Endometrial microvascular endothelial cells (primary cell): ENCODE results near the gene AEBP1. TPM values are rescaled to one million over a fixed set of nuclear protein-coding genes. Genes with fewer than 3 reads are reported as not detected.

ENCODE experiments used
- in situ Hi-C: cut with HindIII; loops from 2 replicates; pipeline ENCODE4 v1.10.0; 2017; ENCODE audit warnings: low sequenced_read_pairs, low pct_unique_long_range_greater_than_20kb; ENCODE audit errors: inconsistent ontology term
- total RNA-seq: library from RNA; depleted of rRNA; stranded (reverse); fragments of >200 nt; gene quantifications from one replicate; pipeline ENCODE4 v1.2.3, GENCODE V29; 2015; ENCODE audit errors: inconsistent ontology term

Gene AEBP1
- total RNA-seq, 1 donor from 2014 or later: 23.8 TPM

- in situ Hi-C loops: no loop called here
Observed at GRCh38 chr7:44065431-44066110, 38.6 kb upstream of the AEBP1 start, which contains the start of gene PGAM2. Gene PGAM2, minus strand, starts transcription at chr7:44065567. Its CDS starts 38 bp downstream, at chr7:44065529.

- in situ Hi-C loops: no loop called here
Observed at GRCh38 chr7:44066111-44066460, 38.1 kb upstream of the AEBP1 start.

- in situ Hi-C loops: no loop called here
Observed at GRCh38 chr7:44066494-44067063, 37.6 kb upstream of the AEBP1 start.

GRCh38 chr7:44067064-44067951, 36.8 kb upstream of the AEBP1 start:
- in situ Hi-C loops: no loop called here

GRCh38 chr7:44068054-44068453, 36.1 kb upstream of the AEBP1 start:
- in situ Hi-C loops: no loop called here

GRCh38 chr7:44071726-44072363, 32.3 kb upstream of the AEBP1 start:
- in situ Hi-C loops: no loop called here

GRCh38 chr7:44072364-44073231, 31.5 kb upstream of the AEBP1 start:
- in situ Hi-C loops: no loop called here

GRCh38 chr7:44073664-44074348, 30.3 kb upstream of the AEBP1 start:
- in situ Hi-C loops: no loop called here

GRCh38 chr7:44074349-44074695, 29.8 kb upstream of the AEBP1 start:
- in situ Hi-C loops: no loop called here

- in situ Hi-C loops: no loop called here
Observed at GRCh38 chr7:44075296-44076075, 28.7 kb upstream of the AEBP1 start.

GRCh38 chr7:44076101-44076895, 27.8 kb upstream of the AEBP1 start:
- in situ Hi-C loops: no loop called here

- in situ Hi-C loops: no loop called here
Observed at GRCh38 chr7:44077061-44077460, 27.1 kb upstream of the AEBP1 start.

GRCh38 chr7:44077681-44078091, 26.5 kb upstream of the AEBP1 start:
- in situ Hi-C loops: no loop called here

- in situ Hi-C loops: no loop called here
Observed at GRCh38 chr7:44078521-44078920, 25.6 kb upstream of the AEBP1 start.

GRCh38 chr7:44079331-44080021, 24.7 kb upstream of the AEBP1 start:
- in situ Hi-C loops: no loop called here

GRCh38 chr7:44080118-44080517, 24.0 kb upstream of the AEBP1 start:
- in situ Hi-C loops: no loop called here
